HepG2 (cell line): Measurements from ENCODE around the gene RAB6B. TPM values are rescaled to one million over a fixed set of nuclear protein-coding genes. Genes with fewer than 3 reads are reported as not detected.
A peak's percentile ranks its signal among the peaks of the same experiment; 100 is the strongest.

Experiments
- ARID5B ChIP-seq: IDR thresholded peaks from 2 replicates; pipeline ENCODE4 v1.4.0; 2020; ENCODE audit warnings: mild to moderate bottlenecking, missing genetic modification reagents
- CEBPB ChIP-seq: IDR thresholded peaks from 2 replicates; pipeline ENCODE4 v1.6.1; 2011; ENCODE audit warnings: low read depth, low read length, improper control_type of control experiment, borderline replicate concordance
- CHCHD3 ChIP-seq: sonication (generic); formaldehyde crosslinking; IDR thresholded peaks from 2 replicates; pipeline ENCODE4 v1.8.0; 2022; ENCODE audit warnings: mild to moderate bottlenecking, missing genetic modification reagents, moderate library complexity
- ETS1 ChIP-seq: sonication (generic); formaldehyde crosslinking; IDR thresholded peaks from 2 replicates; pipeline ENCODE4 v1.4.0; 2020; ENCODE audit warnings: missing genetic modification reagents
- HOXA5 ChIP-seq: sonication (generic); formaldehyde crosslinking; IDR thresholded peaks from 2 replicates; pipeline ENCODE4 v1.4.0; 2020; ENCODE audit warnings: missing genetic modification reagents
- MXD4 ChIP-seq: IDR thresholded peaks from 2 replicates; pipeline ENCODE4 v1.6.1; 2016; ENCODE audit warnings: mild to moderate bottlenecking, missing biosample characterization, missing genetic modification reagents
- NFYB ChIP-seq: sonication (generic); formaldehyde crosslinking; IDR thresholded peaks from 2 replicates; pipeline ENCODE4 v1.4.0; 2020; ENCODE audit warnings: missing genetic modification reagents
- PTBP1 ChIP-seq: fragments of 200-400 bp; formaldehyde crosslinking; IDR thresholded peaks from 2 replicates; pipeline ENCODE4 v1.6.1; 2018; ENCODE audit warnings: low read length, low read depth; ENCODE audit not compliant: poor library complexity, severe bottlenecking
- RBAK ChIP-seq: sonication (generic); formaldehyde crosslinking; IDR thresholded peaks from 2 replicates; pipeline ENCODE4 v1.5.1; 2020; ENCODE audit warnings: mild to moderate bottlenecking, missing genetic modification reagents
- SAP130 ChIP-seq: IDR thresholded peaks from 2 replicates; pipeline ENCODE4 v1.6.1; 2016; ENCODE audit warnings: low read depth
- SIX4 ChIP-seq: sonication (generic); formaldehyde crosslinking; IDR thresholded peaks from 2 replicates; pipeline ENCODE4 v1.4.0; 2020; ENCODE audit warnings: missing genetic modification reagents
- SNAPC4 ChIP-seq: sonication (generic); formaldehyde crosslinking; IDR thresholded peaks from 2 replicates; pipeline ENCODE4 v1.4.0; 2020; ENCODE audit warnings: mild to moderate bottlenecking, missing genetic modification reagents
- THRA ChIP-seq: sonication (generic); formaldehyde crosslinking; IDR thresholded peaks from 2 replicates; pipeline ENCODE4 v1.4.0; 2020; ENCODE audit warnings: missing genetic modification reagents, borderline replicate concordance
- THYN1 ChIP-seq: sonication (generic); formaldehyde crosslinking; IDR thresholded peaks from 2 replicates; pipeline ENCODE4 v1.8.1; 2023; ENCODE audit warnings: low read depth, mild to moderate bottlenecking, moderate library complexity, missing genetic modification reagents, borderline replicate concordance
- ZNF263 ChIP-seq: sonication (generic); formaldehyde crosslinking; IDR thresholded peaks from 2 replicates; pipeline ENCODE4 v1.4.0; 2020; ENCODE audit warnings: missing genetic modification reagents
- ZNF691 ChIP-seq: sonication (generic); formaldehyde crosslinking; IDR thresholded peaks from 2 replicates; pipeline ENCODE4 v1.4.0; 2020; ENCODE audit warnings: missing genetic modification reagents, low read depth, mild to moderate bottlenecking, borderline replicate concordance
- polyA plus RNA-seq, 8 experiments: library from polyadenylated mRNA; depleted of rRNA in 3 of 8; stranded (reverse) in 7 of 8; unstranded in 1 of 8; fragments of >200 nt; fragmentation: Illumina TruSeq in 4 of 8; extraction: Trizol in 4 of 8; gene quantifications; 2 replicates each; pipeline versions ENCODE4 v1.2.1 to v1.2.3, GENCODE V29; 2011 to 2016; ENCODE audit warnings: low read depth in 4 of 8, missing spikeins in 1 of 8, mixed read lengths in 1 of 8; ENCODE audit not compliant: insufficient read depth in 1 of 8
- total RNA-seq, 5 experiments: library from RNA; depleted of rRNA; stranded (reverse); fragments of >200 nt; fragmentation: Illumina TruSeq; extraction: Trizol; gene quantifications; 2 replicates each; pipeline ENCODE4 v1.2.3, GENCODE V29; 2016; ENCODE audit warnings: low read depth in 1 of 5

Gene RAB6B
- total and polyA plus RNA-seq, 2 of the 13 experiments (the other 11 are each of a cell fraction or from before 2014, with no cell fraction given) = 0.16 TPM; not detected in 1

- TF ChIP-seq ETS1 (CRISPR knock-in tag) (no peak), SAP130 (CRISPR knock-in tag) (peak; percentile 97), SNAPC4 (CRISPR knock-in tag) (no peak), THRA (CRISPR knock-in tag) (peak; percentile 54; the same call in 1 of the 2 replicates), CHCHD3 (CRISPR knock-in tag) (0 out of 2 replicates have a peak, but pooled peaks have one; percentile 85), MXD4 (peak; percentile 98), ZNF691 (CRISPR knock-in tag) (peak; percentile 69; the same call in 1 of the 2 replicates), RBAK (no peak), ZNF263 (peak; percentile 34; the same call in 1 of the 2 replicates), ARID5B (CRISPR knock-in tag) (peak; percentile 42), NFYB (CRISPR knock-in tag) (peak; percentile 80), THYN1 (CRISPR knock-in tag) (no peak), CEBPB (no peak), PTBP1 (no peak), SIX4 (CRISPR knock-in tag) (no peak), HOXA5 (CRISPR knock-in tag) (peak; percentile 89)
Measured at GRCh38 chr3:133805702-133806475, 89.8 kb downstream of the RAB6B start, which contains the start of gene SRPRB (continued).
